Psoas muscle (tissue), 8 donors: Measurements from ENCODE around the gene PROSER2. TPM values are rescaled to one million over a fixed set of nuclear protein-coding genes. Genes with fewer than 3 reads are reported as not detected.

Experiments
- ATAC-seq, 4 donors: fragments of 200-7000 bp; cut with Tn5 transposase; one replicate each; pipeline ENCODE4 v1.9.1; 2020; ENCODE audit warnings: moderate library complexity in 3 of 4, mild to moderate bottlenecking in 2 of 4
- DNase-seq, 2 donors: peaks; one replicate each; pipeline ENCODE4 v3.0.0-alpha.2; 2020
- H3K27ac ChIP-seq: fragments of 200-600 bp; one replicate; pipeline ENCODE4 v1.8.0; 2022
- H3K27me3 ChIP-seq, 3 donors: fragments of 200-600 bp in 1 of 3; one replicate each; pipeline versions ENCODE4 v1.6.1 to v1.8.0; 2013 to 2022; ENCODE audit warnings: low read length in 2 of 3, mild to moderate bottlenecking in 2 of 3, moderate library complexity in 1 of 3; ENCODE audit not compliant: insufficient read depth in 3 of 3
- H3K36me3 ChIP-seq, 2 donors: fragments of 200-600 bp in 1 of 2; one replicate each; pipeline versions ENCODE4 v1.6.1 to v1.8.0; 2013 to 2022; ENCODE audit warnings: low read depth in 1 of 2, mild to moderate bottlenecking in 1 of 2, moderate library complexity in 1 of 2; ENCODE audit not compliant: insufficient read depth in 1 of 2
- H3K4me1 ChIP-seq: fragments of 200-600 bp; one replicate; pipeline ENCODE4 v1.8.0; 2022
- H3K4me3 ChIP-seq: fragments of 200-600 bp; one replicate; pipeline ENCODE4 v1.8.0; 2022; ENCODE audit warnings: mild to moderate bottlenecking
- H3K9me3 ChIP-seq: fragments of 200-600 bp; one replicate; pipeline ENCODE4 v1.8.0; 2022
- WGBS, 3 donors: extraction: QIAGEN DNeasy Blood & Tissue Kit; methylation state at CpG; one replicate each; pipeline versions ENCODE4 v1.1.6 to v1.1.7; 2013; 5-methylcytosine and 5-hydroxymethylcytosine counted together
- intact Hi-C, 2 donors: fragments of 100-400 bp; cut with DNase I; formaldehyde crosslinking; loops; one replicate each; pipeline versions ENCODE4 v1.11.0 to v1.14.2; 2022
- polyA plus RNA-seq, 3 donors: library from polyadenylated mRNA; stranded (reverse); fragments of 200-250 nt; gene quantifications; one replicate each; pipeline ENCODE4 v1.2.3, GENCODE V29; 2013
- total RNA-seq, 4 donors: library from RNA; stranded (reverse); fragmentation: NEBNext Ultra II Directional in 2 of 4; extraction: Animal tissue kit (Norgen Biotek cat#: 25700) in 2 of 4; gene quantifications; one replicate each; pipeline versions ENCODE4 v1.2.1 to v1.2.4, GENCODE V29; 2021 to 2023
- TF ChIP-seq, protein P1 (sequence below): fragments of 200-600 bp; IDR thresholded peaks from one replicate; pipeline ENCODE4 v1.8.0; 2022; ENCODE audit warnings: antibody characterized with exemption
- donor health status: healthy with polysubstance abuse.
- donor health status: DM: no; HTN: no; CAD: no; lungs with moderate emphysema.
- donor health status: Bipolar disorder and iron deficiency.
- donor health status: healthy.
- donor health status: DM: yes; HTN: yes; CAD: no.
- donor health status: DM: no; HTN: no; CAD: no.
- donor health status: DM: no; HTN: no; CAD: no.
- donor health status: DM: yes; HTN: yes; CAD: no.

Gene PROSER2
- total and polyA plus RNA-seq, 7 donors: 0.63 to 2.8 (median 1.2) TPM

DNA sequence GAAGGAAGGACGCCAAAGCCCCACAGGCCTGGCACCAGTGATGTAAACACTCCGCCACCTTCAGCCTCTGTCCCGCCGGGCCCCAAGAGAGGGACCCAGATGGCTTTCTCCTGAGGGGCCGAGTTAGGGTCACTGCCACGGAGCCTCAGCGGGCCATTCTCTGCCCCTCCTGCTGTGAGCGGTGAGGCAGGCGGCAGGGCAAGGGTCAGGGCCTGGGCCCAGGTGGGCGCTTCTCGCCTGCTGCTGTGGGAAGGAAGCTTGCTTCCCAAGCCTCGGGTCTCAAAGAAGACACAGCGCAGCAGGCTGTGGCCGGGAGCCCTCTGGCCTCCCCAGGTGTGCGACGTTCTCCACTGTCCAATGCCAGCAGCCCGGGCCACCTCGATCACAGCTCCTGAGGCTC, 84.8 kb downstream of the PROSER2 start:
- no peaks in the 10 kb centered on the region for H3K9me3 ChIP-seq
- WGBS, 3 donors: 86 to 88% (median 88%) methylated on average over 18 of the region's 18 CpGs
- H3K27ac ChIP-seq: no peak overlapping the region
- H3K27me3 ChIP-seq: no peaks in the 10 kb centered on the region
- TF ChIP-seq, protein P1, sequence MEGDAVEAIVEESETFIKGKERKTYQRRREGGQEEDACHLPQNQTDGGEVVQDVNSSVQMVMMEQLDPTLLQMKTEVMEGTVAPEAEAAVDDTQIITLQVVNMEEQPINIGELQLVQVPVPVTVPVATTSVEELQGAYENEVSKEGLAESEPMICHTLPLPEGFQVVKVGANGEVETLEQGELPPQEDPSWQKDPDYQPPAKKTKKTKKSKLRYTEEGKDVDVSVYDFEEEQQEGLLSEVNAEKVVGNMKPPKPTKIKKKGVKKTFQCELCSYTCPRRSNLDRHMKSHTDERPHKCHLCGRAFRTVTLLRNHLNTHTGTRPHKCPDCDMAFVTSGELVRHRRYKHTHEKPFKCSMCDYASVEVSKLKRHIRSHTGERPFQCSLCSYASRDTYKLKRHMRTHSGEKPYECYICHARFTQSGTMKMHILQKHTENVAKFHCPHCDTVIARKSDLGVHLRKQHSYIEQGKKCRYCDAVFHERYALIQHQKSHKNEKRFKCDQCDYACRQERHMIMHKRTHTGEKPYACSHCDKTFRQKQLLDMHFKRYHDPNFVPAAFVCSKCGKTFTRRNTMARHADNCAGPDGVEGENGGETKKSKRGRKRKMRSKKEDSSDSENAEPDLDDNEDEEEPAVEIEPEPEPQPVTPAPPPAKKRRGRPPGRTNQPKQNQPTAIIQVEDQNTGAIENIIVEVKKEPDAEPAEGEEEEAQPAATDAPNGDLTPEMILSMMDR: no peak
- no peaks in the 10 kb centered on the region for H3K4me1 ChIP-seq
- intact Hi-C loops: no loop called here
- DNase-seq (no peak), ATAC-seq (no peak)
- no peak overlapping the region for H3K4me3 ChIP-seq
- H3K36me3 ChIP-seq: no peaks in the 10 kb centered on the region

DNA sequence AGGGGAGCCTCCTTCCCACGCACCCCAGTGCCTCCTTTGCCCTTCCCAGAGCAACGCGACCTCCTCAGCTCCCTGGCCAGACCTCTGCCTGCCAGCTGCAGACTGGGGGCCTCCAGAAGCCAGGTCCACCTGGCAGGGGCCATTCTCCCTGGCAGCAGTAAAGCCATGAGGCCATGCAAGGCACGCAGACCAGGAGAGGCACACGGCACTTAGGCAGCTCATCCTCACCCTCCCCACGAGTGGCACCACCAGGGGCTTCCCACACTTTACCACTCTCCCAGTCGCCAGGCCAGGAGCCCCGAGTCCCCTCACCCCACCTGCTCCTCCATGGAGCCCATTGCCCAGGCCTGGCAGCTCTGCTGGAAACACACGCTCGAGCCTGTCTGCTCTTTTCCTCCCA, 85.4 kb downstream of the PROSER2 start:
- Histone ChIP-seq H3K4me1 (no peaks in the 10 kb centered on the region), H3K27ac (no peak overlapping the region), H3K36me3 (no peaks in the 10 kb centered on the region), H3K4me3 (no peak overlapping the region), H3K27me3 (no peaks in the 10 kb centered on the region), H3K9me3 (no peaks in the 10 kb centered on the region)
- WGBS, 3 donors: 80 to 85% (median 83%) methylated on average over 8 to 10 of the region's 10 CpGs
- ATAC-seq: no peak
- no peak for DNase-seq
- TF ChIP-seq, protein P1: no peak
- intact Hi-C loops: no loop called here

DNA sequence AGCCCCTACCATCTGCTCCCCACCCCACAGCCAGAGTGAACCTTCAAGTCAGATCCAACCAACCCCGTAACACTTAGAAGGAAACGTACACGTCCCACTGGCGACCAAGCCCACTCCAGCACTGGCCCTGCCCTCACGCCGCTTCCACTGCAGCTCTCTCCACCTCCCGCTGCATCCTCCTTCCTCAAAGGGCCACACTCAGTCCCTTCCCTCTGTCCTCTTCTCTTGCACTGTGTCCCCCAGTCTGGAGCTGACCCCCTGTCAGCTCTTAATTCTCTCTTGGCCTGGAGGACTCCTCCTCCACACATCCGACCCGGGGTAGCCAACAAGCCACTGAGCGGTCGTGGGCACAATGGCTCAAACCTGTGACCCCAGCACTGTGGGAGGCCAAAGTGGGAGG, 85.8 kb downstream of the PROSER2 start:
- intact Hi-C loops: no loop called here
- no peaks in the 10 kb centered on the region for H3K4me1 ChIP-seq
- H3K27ac ChIP-seq: no peak overlapping the region
- DNase-seq (no peak), ATAC-seq (no peak)
- H3K4me3 ChIP-seq: no peak overlapping the region
- no peaks in the 10 kb centered on the region for H3K9me3 ChIP-seq
- H3K36me3 ChIP-seq: no peaks in the 10 kb centered on the region
- TF ChIP-seq, protein P1: no peak
- WGBS, 3 donors: 93 to 97% (median 96%) methylated on average over 11 of the region's 11 CpGs
- no peaks in the 10 kb centered on the region for H3K27me3 ChIP-seq

DNA sequence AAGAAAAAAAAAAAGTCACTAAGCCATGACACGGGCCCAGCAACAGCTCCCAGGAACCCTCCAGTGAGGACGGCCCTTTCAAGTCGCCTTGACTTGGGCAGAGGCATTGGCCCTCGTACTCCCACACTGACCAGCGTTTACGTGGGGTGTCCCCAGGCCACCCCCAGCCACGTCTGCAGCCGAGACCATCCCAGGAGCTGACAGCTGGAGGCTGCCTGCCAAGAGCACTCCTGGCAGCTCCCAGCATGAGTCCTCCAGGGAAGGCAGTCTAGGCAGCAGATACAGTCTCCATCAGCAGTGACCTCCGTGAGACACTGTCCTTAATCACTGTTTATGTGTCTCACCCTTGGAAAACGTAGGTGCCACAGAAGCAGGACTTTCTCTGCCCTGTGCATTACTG, 86.5 kb downstream of the PROSER2 start:
- DNase-seq: no peak
- Histone ChIP-seq H3K4me3 (no peak overlapping the region), H3K4me1 (no peaks in the 10 kb centered on the region), H3K27me3 (no peaks in the 10 kb centered on the region), H3K27ac (no peak overlapping the region), H3K9me3 (no peaks in the 10 kb centered on the region), H3K36me3 (no peaks in the 10 kb centered on the region)
- WGBS, 3 donors: 39 to 45% (median 44%) methylated on average over 10 of the region's 10 CpGs
- no peak for ATAC-seq
- intact Hi-C loops: no loop called here
- TF ChIP-seq, protein P1: no peak

DNA sequence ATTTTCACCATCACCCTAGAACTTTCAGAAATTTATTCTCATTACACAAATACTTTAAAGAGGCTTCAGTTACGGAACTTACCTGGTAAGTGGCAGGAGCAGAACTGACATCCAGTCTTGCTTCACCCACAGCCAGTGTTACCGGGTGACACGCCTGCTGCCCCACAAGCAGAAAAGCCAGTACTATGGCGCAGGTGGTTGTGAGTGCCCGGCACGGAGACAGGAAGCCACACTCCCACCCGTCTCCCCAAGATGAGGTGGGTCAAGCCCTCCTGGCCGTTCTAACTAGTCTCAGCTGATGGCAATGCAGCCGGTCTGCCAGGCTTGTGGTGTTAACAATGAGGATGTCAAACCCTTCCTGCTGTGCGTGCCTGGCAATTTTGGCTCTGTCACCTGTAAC, 86.9 kb downstream of the PROSER2 start:
- TF ChIP-seq, protein P1: no peak
- intact Hi-C loops: no loop called here
- ATAC-seq (no peak), DNase-seq (no peak)
- WGBS, 3 donors: 82 to 84% (median 83%) methylated on average over 10 of the region's 10 CpGs
- Histone ChIP-seq H3K27me3 (no peaks in the 10 kb centered on the region), H3K9me3 (no peaks in the 10 kb centered on the region), H3K4me1 (no peaks in the 10 kb centered on the region), H3K27ac (no peak overlapping the region), H3K36me3 (no peaks in the 10 kb centered on the region), H3K4me3 (no peak overlapping the region)
